HG03135 (cell line): Measurements from ENCODE around the gene PSMB5.

ENCODE experiments used
- ATAC-seq: cut with Tn5 transposase; IDR thresholded peaks from one replicate; pipeline ENCODE4 v1.9.1; 2021; ENCODE audit warnings: mild to moderate bottlenecking, moderate library complexity; ENCODE audit not compliant: unreplicated experiment

Gene PSMB5

GRCh38 chr14:23045419-23046357, 11.0 kb upstream of the PSMB5 start:
- no peak for ATAC-seq

- no peak for ATAC-seq
These were observed 10.1 kb upstream of the PSMB5 start for GRCh38 chr14:23044840-23045239.

- no peak for ATAC-seq
These were observed 9.1 kb upstream of the PSMB5 start for GRCh38 chr14:23043754-23044153.

GRCh38 chr14:23043145-23043544, 8.4 kb upstream of the PSMB5 start:
- ATAC-seq, result no peak

- ATAC-seq, result no peak
These were observed 7.7 kb upstream of the PSMB5 start, which contains the start of gene PSMB11 for GRCh38 chr14:23042162-23042965. TSS of gene PSMB11 (plus strand) at chr14:23042212. CDS start at chr14:23042226, 14 bp downstream.

GRCh38 chr14:23041729-23042128, 7.0 kb upstream of the PSMB5 start:
- ATAC-seq, result no peak

GRCh38 chr14:23040100-23040499, 5.4 kb upstream of the PSMB5 start:
- ATAC-seq, result no peak

- no peak for ATAC-seq
These were observed 824 bp upstream of the PSMB5 start for GRCh38 chr14:23035303-23036144.

- ATAC-seq, result peak; percentile 19
These were observed 751 bp downstream of the PSMB5 start for GRCh38 chr14:23033801-23034497.

GRCh38 chr14:23033251-23033727, 1.4 kb downstream of the PSMB5 start:
- no peak for ATAC-seq

GRCh38 chr14:23030936-23031335, 3.8 kb downstream of the PSMB5 start:
- ATAC-seq, result no peak

GRCh38 chr14:23028799-23029198, 5.9 kb downstream of the PSMB5 start:
- ATAC-seq, result no peak

GRCh38 chr14:23025151-23025814, 9.4 kb downstream of the PSMB5 start:
- ATAC-seq, result no peak

- ATAC-seq, result no peak
These were observed 10.1 kb downstream of the PSMB5 start for GRCh38 chr14:23024612-23025075.

GRCh38 chr14:23023795-23024152, 10.9 kb downstream of the PSMB5 start:
- ATAC-seq, result no peak

GRCh38 chr14:23023022-23023794, 11.5 kb downstream of the PSMB5 start:
- ATAC-seq, result no peak

- ATAC-seq, result no peak
These were observed 12.7 kb downstream of the PSMB5 start for GRCh38 chr14:23021889-23022442.

GRCh38 chr14:23021434-23021833, 13.3 kb downstream of the PSMB5 start:
- no peak for ATAC-seq
